Endodermal cell (in vitro differentiated cells): Measurements from ENCODE around the gene PLA2G2E. TPM values are rescaled to one million over a fixed set of nuclear protein-coding genes. Genes with fewer than 3 reads are reported as not detected.

Experiments
- DNase-seq: peaks from one replicate; pipeline ENCODE4 v3.0.0-alpha.2; 2017
- H3K27ac ChIP-seq: 2 replicates; pipeline ENCODE4 v1.5.1; 2013; ENCODE audit warnings: mild to moderate bottlenecking, low read depth, low read length, moderate library complexity
- H3K27me3 ChIP-seq: 2 replicates; pipeline ENCODE4 v1.6.1; 2013; ENCODE audit warnings: mild to moderate bottlenecking, low read length, moderate library complexity; ENCODE audit not compliant: insufficient read depth, control insufficient read depth, poor library complexity, severe bottlenecking
- H3K36me3 ChIP-seq: 2 replicates; pipeline ENCODE4 v1.7.0; 2013; ENCODE audit warnings: mild to moderate bottlenecking, low read length, moderate library complexity; ENCODE audit not compliant: control insufficient read depth, insufficient read depth
- H3K4me1 ChIP-seq: one replicate; pipeline ENCODE4 v1.7.0; 2013; ENCODE audit warnings: low read length; ENCODE audit not compliant: control insufficient read depth, insufficient read depth
- H3K4me3 ChIP-seq: 2 replicates; pipeline ENCODE4 v1.5.1; 2013; ENCODE audit warnings: mild to moderate bottlenecking, low read length, moderate library complexity
- H3K9ac ChIP-seq: 2 replicates; pipeline ENCODE4 v1.6.1; 2013; ENCODE audit warnings: mild to moderate bottlenecking, low read length, moderate library complexity; ENCODE audit not compliant: poor library complexity, severe bottlenecking; ENCODE audit errors: extremely low read depth
- H3K9me3 ChIP-seq: 2 replicates; pipeline ENCODE4 v1.6.1; 2013; ENCODE audit warnings: mild to moderate bottlenecking, low read length, moderate library complexity; ENCODE audit not compliant: control insufficient read depth
- H3K27ac Mint-ChIP-seq: 2 replicates; pipeline ENCODE4 v1.8.0; 2020; ENCODE audit warnings: mixed read lengths
- H3K27me3 Mint-ChIP-seq: 2 replicates; pipeline ENCODE4 v1.8.0; 2021; ENCODE audit warnings: mild to moderate bottlenecking, mixed read lengths; ENCODE audit not compliant: insufficient read depth
- H3K36me3 Mint-ChIP-seq: 2 replicates; pipeline ENCODE4 v1.8.0; 2020; ENCODE audit warnings: low read depth, mixed read lengths
- H3K4me1 Mint-ChIP-seq: 2 replicates; pipeline ENCODE4 v1.8.0; 2020; ENCODE audit warnings: mixed read lengths
- H3K4me3 Mint-ChIP-seq: 2 replicates; pipeline ENCODE4 v1.8.0; 2020; ENCODE audit warnings: mild to moderate bottlenecking, moderate library complexity, mixed read lengths
- H3K9me3 Mint-ChIP-seq: 2 replicates; pipeline ENCODE4 v1.8.0; 2020; ENCODE audit warnings: mild to moderate bottlenecking, mixed read lengths
- WGBS, 2 experiments: methylation state at CpG; one replicate each; pipeline versions ENCODE4 v1.1.5 to v1.1.7; 2013; ENCODE audit warnings: missing lambda C conversion rate in 2 of 2, mixed read lengths in 1 of 2; ENCODE audit not compliant: insufficient coverage in 1 of 2, insufficient read length in 1 of 2; 5-methylcytosine and 5-hydroxymethylcytosine counted together
- total RNA-seq, 2 donors: library from RNA; stranded (reverse); fragmentation: NEBNext Ultra II Directional in 1 of 2; extraction: Animal tissue kit (Norgen Biotek cat#: 25700) in 1 of 2; gene quantifications; 2 replicates in 1 of 2; 3 replicates in 1 of 2; pipeline ENCODE4 v1.2.1, GENCODE V29; 2021
- TF ChIP-seq, protein P1 (sequence below): fragments of 200-600 bp; sonication (generic); conservative IDR thresholded peaks from 2 replicates; pipeline ENCODE4 v1.5.0; 2021; ENCODE audit warnings: antibody characterized with exemption, mild to moderate bottlenecking

PLA2G2E gene
- total RNA-seq, 2 donors from 2014 or later, result not detected

DNA sequence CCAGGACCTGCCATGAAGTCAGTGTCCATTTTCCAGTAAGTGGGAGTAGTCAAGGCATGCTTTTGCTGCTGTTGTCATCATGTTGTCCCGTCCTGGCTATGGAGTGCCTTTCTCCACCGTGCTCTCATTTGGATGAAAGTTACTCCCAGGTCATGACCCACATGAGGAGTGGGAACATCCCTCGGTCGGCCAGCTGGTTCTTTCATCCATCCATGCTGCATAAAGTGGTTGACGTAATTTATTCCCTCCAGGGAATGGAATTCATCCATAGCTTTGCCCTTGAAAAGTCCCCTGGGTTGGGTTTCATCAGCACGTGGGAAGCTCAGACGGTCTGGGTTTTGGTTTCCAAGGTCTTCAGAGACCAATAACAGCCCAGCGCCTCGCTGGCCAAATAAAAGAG lies 44.4 kb upstream of the PLA2G2E start:
- TF ChIP-seq, protein P1, sequence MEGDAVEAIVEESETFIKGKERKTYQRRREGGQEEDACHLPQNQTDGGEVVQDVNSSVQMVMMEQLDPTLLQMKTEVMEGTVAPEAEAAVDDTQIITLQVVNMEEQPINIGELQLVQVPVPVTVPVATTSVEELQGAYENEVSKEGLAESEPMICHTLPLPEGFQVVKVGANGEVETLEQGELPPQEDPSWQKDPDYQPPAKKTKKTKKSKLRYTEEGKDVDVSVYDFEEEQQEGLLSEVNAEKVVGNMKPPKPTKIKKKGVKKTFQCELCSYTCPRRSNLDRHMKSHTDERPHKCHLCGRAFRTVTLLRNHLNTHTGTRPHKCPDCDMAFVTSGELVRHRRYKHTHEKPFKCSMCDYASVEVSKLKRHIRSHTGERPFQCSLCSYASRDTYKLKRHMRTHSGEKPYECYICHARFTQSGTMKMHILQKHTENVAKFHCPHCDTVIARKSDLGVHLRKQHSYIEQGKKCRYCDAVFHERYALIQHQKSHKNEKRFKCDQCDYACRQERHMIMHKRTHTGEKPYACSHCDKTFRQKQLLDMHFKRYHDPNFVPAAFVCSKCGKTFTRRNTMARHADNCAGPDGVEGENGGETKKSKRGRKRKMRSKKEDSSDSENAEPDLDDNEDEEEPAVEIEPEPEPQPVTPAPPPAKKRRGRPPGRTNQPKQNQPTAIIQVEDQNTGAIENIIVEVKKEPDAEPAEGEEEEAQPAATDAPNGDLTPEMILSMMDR, result no peak
- Mint-ChIP-seq H3K27me3 (peaks cover 42% of the 10 kb centered on the region), H3K36me3 (no peaks in the 10 kb centered on the region), H3K27ac (no peak overlapping the region), H3K4me1 (no peaks in the 10 kb centered on the region), H3K9me3 (peaks cover 10% of the 10 kb centered on the region), H3K4me3 (no peak overlapping the region)
- no peak for DNase-seq
- H3K9me3 ChIP-seq, result peaks cover 26% of the 10 kb centered on the region
- no peaks in the 10 kb centered on the region for H3K36me3 ChIP-seq
- H3K4me1 ChIP-seq, result no peaks in the 10 kb centered on the region
- 92 to 95% methylated on average over 6 to 9 of the region's 9 CpGs for WGBS, 2 experiments
- no peak overlapping the region for H3K4me3 ChIP-seq
- no peak overlapping the region for H3K9ac ChIP-seq
- no peak overlapping the region for H3K27ac ChIP-seq
- peaks cover 70% of the 10 kb centered on the region for H3K27me3 ChIP-seq

DNA sequence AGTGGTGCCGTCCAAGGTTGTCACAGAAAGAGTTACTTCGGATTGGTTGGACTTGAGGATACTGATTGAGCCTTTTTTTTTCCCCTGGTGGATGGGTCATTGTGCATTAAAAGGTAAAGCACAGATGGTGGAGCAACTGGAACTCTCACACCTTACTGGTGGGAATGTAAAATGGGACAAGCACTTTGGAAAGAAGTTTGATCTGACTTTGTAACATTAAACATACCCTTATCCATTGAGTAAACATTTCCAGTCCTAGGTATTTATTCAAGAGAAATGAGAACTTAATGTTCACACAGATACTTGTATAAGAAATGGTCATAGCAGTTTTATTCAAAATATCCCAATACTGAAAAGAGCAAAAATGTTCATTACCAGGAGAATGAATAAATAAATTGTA lies 41.1 kb upstream of the PLA2G2E start:
- Histone ChIP-seq H3K36me3 (no peaks in the 10 kb centered on the region), H3K9ac (no peak overlapping the region), H3K9me3 (peaks cover 26% of the 10 kb centered on the region), H3K27ac (no peak overlapping the region), H3K27me3 (peaks cover 85% of the 10 kb centered on the region), H3K4me1 (no peaks in the 10 kb centered on the region), H3K4me3 (no peak overlapping the region)
- WGBS, 2 experiments, result 79 to 90% methylated on average over 2 of the region's 2 CpGs
- Mint-ChIP-seq H3K4me3 (no peak overlapping the region), H3K9me3 (peaks cover 15% of the 10 kb centered on the region), H3K27me3 (peaks cover 68% of the 10 kb centered on the region), H3K36me3 (no peaks in the 10 kb centered on the region), H3K27ac (no peak overlapping the region), H3K4me1 (no peaks in the 10 kb centered on the region)
- TF ChIP-seq, protein P1, result no peak
- no peak for DNase-seq

DNA sequence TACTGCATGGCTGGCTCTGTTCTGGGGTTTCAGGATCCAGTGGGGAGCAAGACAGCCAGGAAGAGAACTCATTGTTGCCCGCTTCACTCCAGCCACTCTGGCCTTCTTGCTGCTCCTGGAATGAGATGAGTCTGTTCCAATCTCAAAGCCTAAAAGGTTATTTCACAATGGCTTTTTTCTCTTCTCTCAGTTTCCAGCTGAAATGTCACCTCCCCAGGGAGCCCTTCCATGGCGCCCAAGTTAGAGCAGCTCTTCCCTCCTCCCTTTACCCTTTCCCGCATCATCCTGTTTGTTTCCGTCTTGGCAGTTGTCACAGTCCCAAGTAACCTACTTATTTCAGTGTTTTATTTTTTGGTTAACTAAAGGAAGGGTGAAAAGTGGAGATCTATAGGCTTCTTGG lies 40.2 kb upstream of the PLA2G2E start:
- no peak overlapping the region for H3K4me3 ChIP-seq
- Mint-ChIP-seq H3K4me1 (no peaks in the 10 kb centered on the region), H3K4me3 (no peak overlapping the region), H3K36me3 (no peaks in the 10 kb centered on the region), H3K27ac (no peak overlapping the region), H3K9me3 (peaks cover 15% of the 10 kb centered on the region), H3K27me3 (peaks cover 76% of the 10 kb centered on the region)
- peaks cover 88% of the 10 kb centered on the region for H3K27me3 ChIP-seq
- no peak overlapping the region for H3K9ac ChIP-seq
- 85 to 100% methylated on average over 1 to 4 of the region's 4 CpGs for WGBS, 2 experiments
- H3K9me3 ChIP-seq, result peaks cover 26% of the 10 kb centered on the region
- TF ChIP-seq, protein P1, result no peak
- no peaks in the 10 kb centered on the region for H3K4me1 ChIP-seq
- no peaks in the 10 kb centered on the region for H3K36me3 ChIP-seq
- no peak for DNase-seq
- no peak overlapping the region for H3K27ac ChIP-seq
